Adrenal gland (tissue), 5 donors: ENCODE measurements around the gene HPN.

Source experiments
- POLR2A ChIP-seq, 2 donors: fragments of 450-650 bp; IDR thresholded peaks; one replicate each; pipeline ENCODE4 v1.6.1; 2017; ENCODE audit warnings: antibody characterized with exemption in 2 of 2, mild to moderate bottlenecking in 2 of 2, moderate library complexity in 1 of 2
- TF ChIP-seq, protein P1 (sequence below), 6 experiments: fragments of 450-650 bp in 4 of 6; fragments of 200-600 bp in 2 of 6; sonication (generic) in 1 of 6; IDR thresholded peaks; 1 replicate in 5 of 6; 2 replicates in 1 of 6; pipeline versions ENCODE4 v1.5.1 to v1.8.0; 2016 to 2021; ENCODE audit warnings: antibody characterized with exemption in 6 of 6, mild to moderate bottlenecking in 2 of 6, moderate library complexity in 1 of 6
- donor health status: DM: no; HTN: no; CAD: no.

DNA sequence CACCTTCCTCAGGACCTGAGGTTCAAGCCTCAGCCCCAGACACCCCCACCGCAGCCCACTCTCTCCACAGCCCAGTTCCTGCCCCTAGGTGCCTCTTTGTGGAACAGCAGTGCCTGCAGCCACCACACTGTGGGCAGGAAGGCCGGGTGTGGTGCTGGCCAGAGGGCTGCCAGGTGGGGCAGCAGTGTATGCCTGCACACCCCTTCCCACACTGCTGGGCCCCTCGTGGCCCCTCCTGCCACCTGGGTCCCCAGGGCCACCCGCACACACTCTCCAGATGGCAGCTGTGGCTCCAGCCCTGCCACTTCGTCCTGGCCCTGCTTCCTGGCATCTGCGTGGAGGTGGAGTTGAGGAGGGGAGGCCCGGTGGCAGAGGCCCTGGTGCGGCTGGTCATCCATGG, 35.1 kb downstream of the HPN start:
- TF ChIP-seq, protein P1, sequence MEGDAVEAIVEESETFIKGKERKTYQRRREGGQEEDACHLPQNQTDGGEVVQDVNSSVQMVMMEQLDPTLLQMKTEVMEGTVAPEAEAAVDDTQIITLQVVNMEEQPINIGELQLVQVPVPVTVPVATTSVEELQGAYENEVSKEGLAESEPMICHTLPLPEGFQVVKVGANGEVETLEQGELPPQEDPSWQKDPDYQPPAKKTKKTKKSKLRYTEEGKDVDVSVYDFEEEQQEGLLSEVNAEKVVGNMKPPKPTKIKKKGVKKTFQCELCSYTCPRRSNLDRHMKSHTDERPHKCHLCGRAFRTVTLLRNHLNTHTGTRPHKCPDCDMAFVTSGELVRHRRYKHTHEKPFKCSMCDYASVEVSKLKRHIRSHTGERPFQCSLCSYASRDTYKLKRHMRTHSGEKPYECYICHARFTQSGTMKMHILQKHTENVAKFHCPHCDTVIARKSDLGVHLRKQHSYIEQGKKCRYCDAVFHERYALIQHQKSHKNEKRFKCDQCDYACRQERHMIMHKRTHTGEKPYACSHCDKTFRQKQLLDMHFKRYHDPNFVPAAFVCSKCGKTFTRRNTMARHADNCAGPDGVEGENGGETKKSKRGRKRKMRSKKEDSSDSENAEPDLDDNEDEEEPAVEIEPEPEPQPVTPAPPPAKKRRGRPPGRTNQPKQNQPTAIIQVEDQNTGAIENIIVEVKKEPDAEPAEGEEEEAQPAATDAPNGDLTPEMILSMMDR (IDR thresholded peaks at IDR 0.05) = no peak
- TF ChIP-seq POLR2A (IDR thresholded peaks at IDR 0.05) = no peak
